ENCODE data around the gene OLFML2B.
"Not testable (repeated sequence)": the region's sequence is repeated elsewhere in the genome, so short reads cannot be mapped to it uniquely, and the experiment has no call there.

The OLFML2B gene

GRCh38 chr1:162023547-162024501 is at the start of gene OLFML2B:
Gene OLFML2B, minus strand, starts transcription at chr1:162023869. Its CDS starts 439 bp downstream, at chr1:162023430.
- peak; percentile 81 for FAIRE-seq
- peak; percentile 82 for DNase-seq (ENCODE audit: low spot score)

- FAIRE-seq (no peak), DNase-seq (ENCODE audit: low spot score) (no peak)
Measured at GRCh38 chr1:162072740-162073139, 49.1 kb upstream of the OLFML2B start.

DNA sequence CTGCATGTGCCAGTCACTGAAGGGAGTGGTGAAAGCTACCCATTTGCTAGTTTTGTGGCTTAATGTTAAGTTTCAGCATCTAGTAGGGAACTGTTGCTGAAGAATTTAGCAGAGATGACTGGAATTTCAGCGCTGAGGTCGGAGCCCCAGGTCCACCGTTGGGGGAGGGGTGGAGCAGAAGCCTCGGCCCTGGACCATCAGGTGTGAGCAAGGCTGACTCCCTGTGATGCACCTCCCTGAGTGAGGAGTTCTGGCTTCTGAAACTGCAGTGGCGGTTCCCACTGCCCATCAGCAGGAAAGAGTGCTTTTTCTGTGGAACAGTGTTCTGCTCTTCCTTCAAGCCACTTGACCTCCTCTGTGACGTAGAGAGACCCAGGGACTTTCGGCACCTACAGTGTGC is 47.2 kb upstream of the OLFML2B start:
- no peak for FAIRE-seq
- no peak for DNase-seq (ENCODE audit: low spot score)

- no peak for FAIRE-seq
- no peak for DNase-seq (ENCODE audit: low spot score)
Measured at GRCh38 chr1:162070094-162070748, 46.6 kb upstream of the OLFML2B start.

GRCh38 chr1:162069334-162070093 is 45.8 kb upstream of the OLFML2B start, which contains the start of gene NOS1AP:
Gene NOS1AP, plus strand, starts transcription at chr1:162069691. Its CDS starts 487 bp downstream, at chr1:162070178.
- FAIRE-seq (no peak), DNase-seq (ENCODE audit: low spot score) (peak; percentile 21)

- DNase-seq (ENCODE audit: low spot score): no peak
- no peak for FAIRE-seq
Measured at GRCh38 chr1:162068301-162068700, 44.6 kb upstream of the OLFML2B start.

DNA sequence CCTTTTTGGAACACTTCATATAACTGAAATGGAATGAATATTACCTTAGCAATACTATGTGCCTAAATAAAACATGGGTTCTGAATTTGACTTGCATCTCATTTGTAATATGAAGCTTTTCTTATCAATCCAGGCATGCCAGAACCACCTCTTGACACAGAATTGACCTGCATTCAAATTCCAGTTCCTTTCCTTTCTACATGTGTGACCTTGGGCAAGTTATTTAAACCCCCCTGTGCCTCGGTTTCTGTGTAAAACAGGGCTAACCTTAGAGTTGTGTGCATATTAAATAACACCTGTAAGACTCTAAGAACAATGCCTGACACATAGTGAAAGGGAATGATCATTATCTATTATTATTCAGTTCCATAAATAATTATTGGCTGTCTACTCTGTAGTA is 43.8 kb upstream of the OLFML2B start:
- DNase-seq (ENCODE audit: low spot score) (no peak), FAIRE-seq (no peak)

DNA sequence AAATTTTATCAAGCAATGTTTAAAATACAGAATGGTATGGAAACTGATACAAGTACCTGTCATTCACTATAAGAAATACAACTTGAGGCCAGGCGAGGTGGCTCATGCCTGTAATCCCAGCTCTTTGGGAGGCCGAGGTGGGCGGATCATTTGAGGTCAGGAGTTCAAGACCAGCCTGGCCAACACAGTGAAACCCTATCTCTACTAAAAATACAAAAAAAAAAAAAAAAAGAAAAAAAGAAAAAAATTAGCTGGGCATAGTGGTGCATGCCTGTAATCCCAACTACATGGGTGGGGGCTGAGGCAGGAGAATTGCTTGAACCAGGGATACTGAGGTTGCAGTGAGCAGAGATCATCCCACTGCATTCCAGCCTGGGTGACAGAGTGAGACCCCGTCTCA is 43.2 kb upstream of the OLFML2B start:
- FAIRE-seq; DNase-seq (ENCODE audit: low spot score): not testable (repeated sequence)

DNA sequence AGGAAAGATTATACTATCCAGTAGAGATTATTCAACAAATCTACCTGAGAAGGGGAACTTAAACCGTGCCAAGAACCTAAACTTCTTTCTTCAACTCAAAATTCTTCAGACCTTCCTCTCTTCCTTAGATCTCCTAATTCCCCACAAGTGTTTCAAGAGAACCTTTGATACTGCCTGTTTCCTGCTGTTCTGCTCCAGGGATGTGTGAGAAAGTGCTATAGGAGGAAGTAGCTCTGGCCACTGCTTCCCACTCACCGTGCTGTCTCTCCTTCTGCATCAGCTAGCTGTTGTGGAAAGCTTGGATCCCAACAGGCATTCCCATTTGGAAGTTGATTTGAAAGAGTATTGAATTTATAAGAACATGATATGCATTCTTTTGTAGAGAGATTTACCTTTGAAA is 41.3 kb upstream of the OLFML2B start:
- FAIRE-seq (no peak), DNase-seq (ENCODE audit: low spot score) (no peak)

DNA sequence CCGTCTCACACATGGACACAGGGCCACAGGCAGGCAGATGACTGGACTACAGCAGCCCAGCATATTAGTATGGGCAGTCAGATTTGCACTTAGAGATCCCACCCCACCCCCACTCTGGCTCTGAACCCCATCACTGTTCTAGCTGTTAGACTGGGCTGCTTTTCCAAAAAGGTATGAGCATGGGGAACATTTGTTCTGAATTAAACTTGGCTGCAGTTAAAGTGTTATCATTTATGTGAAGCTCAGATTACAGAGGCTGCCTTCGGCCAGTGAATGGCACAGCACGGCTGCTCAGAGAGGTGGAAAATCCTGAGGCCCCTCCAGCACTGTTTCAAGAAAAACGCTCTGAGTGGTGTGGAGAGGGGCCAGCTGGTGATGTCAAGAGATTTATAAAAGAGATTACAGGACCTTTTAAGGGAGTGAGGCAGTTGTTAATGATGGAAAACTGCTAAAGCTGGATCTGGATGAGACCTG is 38.9 kb upstream of the OLFML2B start:
- FAIRE-seq: no peak
- DNase-seq (ENCODE audit: low spot score): no peak

DNA sequence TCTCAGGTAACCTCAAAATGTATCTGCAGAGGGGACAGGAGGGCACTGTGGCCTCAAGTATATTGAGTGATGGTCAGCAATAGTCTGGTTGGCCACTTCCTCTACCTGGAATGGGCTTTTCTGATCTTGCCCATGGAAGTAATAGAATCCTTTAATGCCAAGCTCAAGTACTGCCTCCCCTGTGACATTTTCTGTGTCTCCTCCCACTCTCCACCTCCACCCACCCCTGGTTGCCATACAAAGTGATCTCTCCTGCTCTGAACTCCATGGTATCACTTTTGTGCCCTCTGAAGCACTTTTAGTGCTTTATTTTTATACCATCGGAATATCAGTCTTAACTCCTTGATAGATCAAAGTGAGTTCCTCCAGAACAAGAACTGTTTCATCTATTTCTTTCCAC is 36.6 kb upstream of the OLFML2B start:
- no peak for DNase-seq (ENCODE audit: low spot score)
- no peak for FAIRE-seq

- FAIRE-seq (no peak), DNase-seq (ENCODE audit: low spot score) (no peak)
Measured at GRCh38 chr1:162059721-162060120, 36.1 kb upstream of the OLFML2B start.

GRCh38 chr1:162056579-162056978 is 32.9 kb upstream of the OLFML2B start:
- DNase-seq (ENCODE audit: low spot score) (no peak), FAIRE-seq (no peak)

DNA sequence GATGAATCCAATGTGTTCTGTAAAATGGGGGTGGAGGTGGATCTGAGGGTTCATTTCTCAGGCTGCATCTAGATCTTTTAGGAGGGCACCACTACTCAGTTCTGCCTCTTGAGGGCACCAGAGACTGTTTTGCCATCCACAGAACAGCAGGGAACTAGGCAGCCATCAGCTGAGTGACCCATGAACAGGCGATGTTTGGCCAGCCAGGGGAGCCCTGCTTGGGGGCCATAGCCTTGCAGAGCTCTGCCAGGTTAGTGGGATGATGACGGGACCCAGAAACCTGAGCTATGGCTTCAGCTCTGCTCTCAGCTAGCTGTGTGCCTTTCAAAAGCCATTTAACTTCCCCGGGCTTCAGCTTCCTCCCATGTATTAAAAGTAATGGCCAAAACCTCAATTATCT is 32.4 kb upstream of the OLFML2B start:
- FAIRE-seq (no peak), DNase-seq (ENCODE audit: low spot score) (peak; percentile 55)

DNA sequence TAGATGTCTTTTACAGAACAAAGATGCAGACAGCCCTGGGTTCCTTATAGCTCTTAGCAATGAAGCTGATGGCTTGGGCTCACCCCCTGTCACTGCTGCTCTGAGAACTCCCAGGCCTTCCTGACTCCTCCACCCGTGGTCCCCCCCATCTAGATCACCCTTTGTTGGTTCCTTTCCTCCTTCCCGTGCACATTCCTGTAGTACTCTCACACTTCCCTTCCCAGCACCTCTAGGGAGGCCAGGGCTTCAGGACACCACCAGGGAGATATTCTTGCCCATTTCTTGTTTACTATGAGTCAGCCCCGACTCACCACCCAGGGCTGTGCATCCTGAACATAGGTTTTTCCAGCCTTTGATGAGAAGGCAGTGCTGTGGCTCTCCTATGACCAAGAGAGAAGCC is 31.4 kb upstream of the OLFML2B start:
- DNase-seq (ENCODE audit: low spot score) (peak; percentile 75), FAIRE-seq (peak; percentile 11)

DNA sequence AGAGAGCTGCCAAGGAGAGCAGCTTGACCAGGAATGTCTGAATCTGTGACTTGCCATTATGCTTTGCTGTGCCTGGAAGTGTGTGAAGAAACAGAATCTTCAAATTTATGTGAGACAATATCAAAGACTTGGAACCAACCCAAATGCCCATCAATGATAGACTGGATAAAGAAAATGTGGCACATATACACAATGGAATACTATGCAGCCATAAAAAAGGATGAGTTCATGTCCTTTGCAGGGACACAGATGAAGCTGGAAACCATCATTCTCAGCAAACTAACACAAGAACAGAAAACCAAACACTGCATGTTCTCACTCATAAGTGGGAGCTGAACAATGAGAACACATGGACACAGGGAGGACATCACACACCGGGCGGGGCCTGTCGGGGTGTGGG is 30.3 kb upstream of the OLFML2B start:
- FAIRE-seq; DNase-seq (ENCODE audit: low spot score): not testable (repeated sequence)

DNA sequence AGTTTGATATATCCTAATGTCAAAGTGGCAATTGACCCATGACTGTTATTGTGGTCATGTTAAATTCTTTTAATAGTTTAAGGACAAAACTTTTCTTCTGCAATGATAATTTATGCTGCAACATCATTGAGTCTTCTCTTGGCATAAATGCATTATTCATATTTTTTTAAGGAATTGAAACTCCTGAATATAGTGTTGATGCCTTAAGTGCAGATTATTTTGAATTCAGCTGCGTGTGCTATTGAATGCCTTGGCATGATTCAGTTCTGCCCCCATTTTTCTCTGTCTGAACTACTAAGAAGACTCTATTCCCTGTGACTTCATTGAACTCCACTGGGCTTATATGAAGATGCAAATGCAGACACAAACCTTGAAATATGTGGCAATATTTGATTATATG is 23.3 kb upstream of the OLFML2B start:
- FAIRE-seq (no peak), DNase-seq (ENCODE audit: low spot score) (no peak)

DNA sequence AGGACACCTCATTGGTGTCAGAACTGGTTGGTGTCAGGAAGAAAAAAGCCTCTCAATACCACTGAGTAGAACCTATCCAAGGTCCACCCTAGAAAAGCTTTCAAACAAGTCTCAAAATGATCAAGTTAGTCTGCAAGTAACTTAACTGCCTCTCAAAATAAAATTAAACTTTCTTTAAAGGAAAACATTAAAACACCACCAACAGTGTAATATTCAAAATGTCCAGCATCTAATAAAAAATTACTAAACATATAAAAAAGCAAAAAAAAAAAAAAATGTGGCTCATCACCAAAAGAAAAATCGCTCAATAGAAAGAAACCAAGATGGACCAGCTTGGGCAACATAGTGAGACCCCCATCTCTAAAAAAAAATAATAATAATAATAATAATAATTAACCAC is 18.7 kb upstream of the OLFML2B start:
- no peak for FAIRE-seq
- DNase-seq (ENCODE audit: low spot score): no peak

GRCh38 chr1:162040657-162041056 is 17.0 kb upstream of the OLFML2B start:
- FAIRE-seq (no peak), DNase-seq (ENCODE audit: low spot score) (no peak)

GRCh38 chr1:162040001-162040400 is 16.3 kb upstream of the OLFML2B start:
- no peak for DNase-seq (ENCODE audit: low spot score)
- FAIRE-seq: no peak

- no peak for DNase-seq (ENCODE audit: low spot score)
- FAIRE-seq: no peak
Measured at GRCh38 chr1:162038624-162039023, 15.0 kb upstream of the OLFML2B start.

DNA sequence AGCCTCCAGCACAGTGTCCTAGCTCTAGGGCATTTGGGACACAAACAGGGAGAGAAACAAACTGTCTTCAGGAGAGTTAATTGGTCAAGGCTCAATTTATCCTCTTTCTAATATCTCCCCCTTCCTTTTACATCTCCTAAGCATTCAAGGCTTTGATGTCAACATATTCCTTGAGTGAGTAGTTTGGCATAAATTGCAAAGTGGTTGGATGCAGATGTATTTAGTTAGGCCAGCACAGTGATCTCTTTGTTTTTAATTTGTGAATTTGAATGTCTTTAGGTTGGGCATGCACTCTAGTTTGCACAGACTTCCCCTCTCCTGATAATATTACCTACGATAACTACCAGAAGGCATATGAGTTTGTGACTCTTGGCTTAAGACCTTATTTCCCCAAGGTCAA is 12.5 kb upstream of the OLFML2B start:
- no peak for FAIRE-seq
- no peak for DNase-seq (ENCODE audit: low spot score)
